ENCODE measurements around the gene HNRNPM.

HNRNPM gene

GRCh38 chr19:8477889-8478288, 33.1 kb downstream of the HNRNPM start:
- DNase-seq (no peak), ATAC-seq (ENCODE audit: insufficient read depth, low read depth) (peak; percentile 39; the same call in 2 of the 3 replicates)
- no peak overlapping the region for H3K27ac ChIP-seq (ENCODE audit: low read length)
- H3K27me3 ChIP-seq (ENCODE audit: insufficient read depth, low read length, poor library complexity) = no peaks in the 10 kb centered on the region
- H3K4me2 ChIP-seq (ENCODE audit: insufficient read depth, low read length) = no peak overlapping the region
- TF ChIP-seq EZH2 (IDR thresholded peaks at IDR 0.05; ENCODE audit: borderline replicate concordance, low read depth, low read length, severe bottlenecking) = no peak
- TF ChIP-seq CTCF (IDR thresholded peaks at IDR 0.05; ENCODE audit: borderline replicate concordance, extremely low read depth, low read length, poor library complexity, severe bottlenecking) = no peak
- no peaks in the 10 kb centered on the region for H3K4me1 ChIP-seq (ENCODE audit: insufficient read depth, low read length)
- peaks cover 100% of the 10 kb centered on the region for H3K79me2 ChIP-seq (ENCODE audit: insufficient read depth, low read length)
- no peak overlapping the region for H3K4me3 ChIP-seq (ENCODE audit: low read depth in 1 of 2, low read length in 2 of 2)
- H3K36me3 ChIP-seq (ENCODE audit: insufficient read depth, low read length) = peaks cover 93% of the 10 kb centered on the region
- no peak overlapping the region for H2AFZ ChIP-seq (ENCODE audit: low read depth, low read length)
- peaks cover 77% of the 10 kb centered on the region for H4K20me1 ChIP-seq (ENCODE audit: insufficient read depth, low read length)
- H3K9ac ChIP-seq (ENCODE audit: low read depth, low read length) = no peak overlapping the region
- no peaks in the 10 kb centered on the region for H3K9me3 ChIP-seq (ENCODE audit: insufficient read depth, low read length, severe bottlenecking)

- Histone ChIP-seq H3K9me3 (ENCODE audit: insufficient read depth, low read length, severe bottlenecking) (no peaks in the 10 kb centered on the region), H3K4me3 (ENCODE audit: low read depth in 1 of 2, low read length in 2 of 2) (no peak overlapping the region), H3K27ac (ENCODE audit: low read length) (no peak overlapping the region), H3K4me2 (ENCODE audit: insufficient read depth, low read length) (no peak overlapping the region), H3K4me1 (ENCODE audit: insufficient read depth, low read length) (no peaks in the 10 kb centered on the region), H3K36me3 (ENCODE audit: insufficient read depth, low read length) (peaks cover 93% of the 10 kb centered on the region), H3K79me2 (ENCODE audit: insufficient read depth, low read length) (peaks cover 100% of the 10 kb centered on the region), H4K20me1 (ENCODE audit: insufficient read depth, low read length) (peaks cover 83% of the 10 kb centered on the region), H3K27me3 (ENCODE audit: insufficient read depth, low read length, poor library complexity) (no peaks in the 10 kb centered on the region), H2AFZ (ENCODE audit: low read depth, low read length) (no peak overlapping the region), H3K9ac (ENCODE audit: low read depth, low read length) (no peak overlapping the region)
- ATAC-seq (ENCODE audit: insufficient read depth, low read depth) = no peak
- no peak for TF ChIP-seq CTCF (IDR thresholded peaks at IDR 0.05; ENCODE audit: borderline replicate concordance, extremely low read depth, low read length, poor library complexity, severe bottlenecking)
- DNase-seq = no peak
Observed at GRCh38 chr19:8478598-8478997, 33.8 kb downstream of the HNRNPM start.

DNA sequence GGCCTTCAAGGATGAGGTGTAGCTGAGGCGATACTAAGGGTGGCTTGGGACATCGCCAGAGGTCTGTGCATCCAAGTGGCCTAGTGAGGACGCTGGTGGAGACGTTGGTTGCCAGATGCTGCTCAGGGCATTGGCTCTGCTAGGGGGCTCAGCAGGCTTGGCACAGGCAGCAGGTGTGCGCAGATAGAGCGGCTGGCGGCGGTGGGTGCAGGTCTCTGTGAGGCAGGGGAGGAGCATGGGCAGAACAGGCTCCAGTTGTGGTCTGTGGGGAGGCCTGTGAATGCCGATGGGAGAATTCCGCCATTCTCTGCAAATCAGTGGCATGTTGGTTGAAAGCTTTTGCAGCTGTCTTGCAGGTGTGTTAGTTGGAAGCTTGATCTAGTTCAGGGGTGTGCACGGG, 36.4 kb downstream of the HNRNPM start:
- peaks cover 92% of the 10 kb centered on the region for H4K20me1 ChIP-seq (ENCODE audit: insufficient read depth, low read length)
- H3K79me2 ChIP-seq (ENCODE audit: insufficient read depth, low read length) = peaks cover 90% of the 10 kb centered on the region
- ATAC-seq (ENCODE audit: insufficient read depth, low read depth) = peak; percentile 27; the same call in 1 of the 3 replicates
- H3K27me3 ChIP-seq (ENCODE audit: insufficient read depth, low read length, poor library complexity) = no peaks in the 10 kb centered on the region
- peaks cover 93% of the 10 kb centered on the region for H3K36me3 ChIP-seq (ENCODE audit: insufficient read depth, low read length)
- no peak overlapping the region for H3K4me3 ChIP-seq (ENCODE audit: low read depth in 1 of 2, low read length in 2 of 2)
- TF ChIP-seq CTCF (IDR thresholded peaks at IDR 0.05; ENCODE audit: borderline replicate concordance, extremely low read depth, low read length, poor library complexity, severe bottlenecking) (no peak), EZH2 (IDR thresholded peaks at IDR 0.05; ENCODE audit: borderline replicate concordance, low read depth, low read length, severe bottlenecking) (no peak)
- no peaks in the 10 kb centered on the region for H3K4me1 ChIP-seq (ENCODE audit: insufficient read depth, low read length)
- no peak overlapping the region for H3K9ac ChIP-seq (ENCODE audit: low read depth, low read length)
- no peak overlapping the region for H2AFZ ChIP-seq (ENCODE audit: low read depth, low read length)
- H3K4me2 ChIP-seq (ENCODE audit: insufficient read depth, low read length) = no peak overlapping the region
- H3K9me3 ChIP-seq (ENCODE audit: insufficient read depth, low read length, severe bottlenecking) = no peaks in the 10 kb centered on the region
- H3K27ac ChIP-seq (ENCODE audit: low read length) = no peak overlapping the region
- DNase-seq = no peak

GRCh38 chr19:8481616-8482015, 36.8 kb downstream of the HNRNPM start:
- Histone ChIP-seq H3K9me3 (ENCODE audit: insufficient read depth, low read length, severe bottlenecking) (no peaks in the 10 kb centered on the region), H3K36me3 (ENCODE audit: insufficient read depth, low read length) (peaks cover 93% of the 10 kb centered on the region), H2AFZ (ENCODE audit: low read depth, low read length) (no peak overlapping the region), H3K27me3 (ENCODE audit: insufficient read depth, low read length, poor library complexity) (no peaks in the 10 kb centered on the region), H4K20me1 (ENCODE audit: insufficient read depth, low read length) (peaks cover 92% of the 10 kb centered on the region), H3K4me1 (ENCODE audit: insufficient read depth, low read length) (no peaks in the 10 kb centered on the region), H3K4me2 (ENCODE audit: insufficient read depth, low read length) (no peak overlapping the region), H3K79me2 (ENCODE audit: insufficient read depth, low read length) (peaks cover 85% of the 10 kb centered on the region), H3K27ac (ENCODE audit: low read length) (no peak overlapping the region), H3K9ac (ENCODE audit: low read depth, low read length) (no peak overlapping the region), H3K4me3 (ENCODE audit: low read depth in 1 of 2, low read length in 2 of 2) (no peak overlapping the region)
- ATAC-seq (ENCODE audit: insufficient read depth, low read depth) (no peak), DNase-seq (no peak)
- TF ChIP-seq CTCF (IDR thresholded peaks at IDR 0.05; ENCODE audit: borderline replicate concordance, extremely low read depth, low read length, poor library complexity, severe bottlenecking) (no peak), EZH2 (IDR thresholded peaks at IDR 0.05; ENCODE audit: borderline replicate concordance, low read depth, low read length, severe bottlenecking) (no peak)
